Cardiac fibroblast (primary cell): Measurements from ENCODE around the gene FHOD3.

ENCODE experiments used
- DNase-seq, 2 donors: peaks; one replicate each; pipeline versions ENCODE4 v3.0.0 to v3.0.0-alpha.2; 2010; ENCODE audit warnings: low read depth in 2 of 2
- H3K4me3 ChIP-seq, 2 donors: replicated peaks in 1 of 2; 1 replicate in 1 of 2; 2 replicates in 1 of 2; pipeline ENCODE4 v1.5.1; 2011; ENCODE audit warnings: low read depth in 2 of 2, low read length in 2 of 2, mild to moderate bottlenecking in 2 of 2, moderate library complexity in 1 of 2
- CTCF ChIP-seq: IDR thresholded peaks from one replicate; pipeline ENCODE4 v1.5.1; 2011; ENCODE audit warnings: low read depth, mild to moderate bottlenecking, low read length, inconsistent platforms

The FHOD3 gene

DNA sequence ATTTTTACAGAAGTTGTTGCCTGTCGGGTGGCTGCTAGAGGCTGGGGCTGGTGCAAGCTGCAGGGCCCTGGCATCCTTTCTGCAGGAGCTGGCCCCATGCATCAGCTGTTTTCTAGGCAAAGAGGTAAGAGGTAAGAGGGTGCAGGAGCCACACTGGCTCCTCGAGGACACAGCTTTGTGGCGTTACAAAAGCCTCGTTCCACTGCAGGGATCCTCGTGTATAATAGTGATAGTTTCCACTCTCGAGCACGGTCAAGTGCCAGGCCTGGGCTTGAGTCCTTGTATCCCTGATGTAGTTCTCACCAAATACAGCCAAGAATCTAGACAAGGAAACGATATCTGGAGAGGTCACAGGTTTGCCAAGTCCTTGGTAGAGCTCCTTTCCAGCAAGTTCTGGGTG, 33.2 kb upstream of the FHOD3 start:
- no peak for TF ChIP-seq CTCF
- H3K4me3 ChIP-seq = no peak overlapping the region
- no peak for DNase-seq

DNA sequence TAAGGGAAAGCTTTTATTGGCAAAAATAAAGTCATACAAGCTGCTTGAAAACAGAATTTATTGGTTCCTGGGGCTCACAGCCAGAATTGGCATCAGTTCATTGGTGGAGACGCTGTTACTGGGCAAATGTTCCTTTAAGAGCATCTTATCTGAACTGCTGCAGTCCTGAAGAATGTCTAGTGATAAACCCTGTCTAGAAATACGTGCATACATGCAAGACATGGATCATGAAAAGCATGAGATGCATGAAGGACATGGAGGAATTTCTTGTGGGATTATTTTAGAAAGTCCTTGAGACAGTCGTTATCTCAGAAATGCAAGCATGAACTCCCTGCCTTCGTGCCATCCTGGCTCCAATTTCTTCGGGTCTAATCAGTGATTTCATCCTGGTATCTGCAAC, 32.5 kb upstream of the FHOD3 start:
- no peak overlapping the region for H3K4me3 ChIP-seq
- DNase-seq = peak; percentile 8 to 72
- TF ChIP-seq CTCF = no peak

DNA sequence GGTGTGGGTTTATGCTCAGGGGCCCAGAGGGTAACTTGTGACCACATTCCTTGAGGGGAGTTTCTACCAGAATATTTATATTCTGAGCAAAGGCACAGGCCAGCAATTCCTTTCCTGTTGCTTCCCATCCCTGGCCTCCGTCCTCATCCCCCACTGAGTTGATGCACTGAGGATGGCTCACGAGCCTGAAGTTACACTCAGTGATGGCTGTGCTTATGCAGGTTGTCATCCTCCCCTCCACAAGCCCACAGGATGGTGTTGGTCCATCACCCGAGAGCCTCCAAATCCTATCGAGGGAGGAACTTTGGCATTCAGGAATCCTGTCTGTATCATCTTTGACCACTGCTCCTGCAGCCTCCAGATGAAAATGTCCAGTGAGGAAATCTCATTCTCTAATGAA, 28.4 kb upstream of the FHOD3 start:
- TF ChIP-seq CTCF = no peak
- no peak for DNase-seq
- no peak overlapping the region for H3K4me3 ChIP-seq

DNA sequence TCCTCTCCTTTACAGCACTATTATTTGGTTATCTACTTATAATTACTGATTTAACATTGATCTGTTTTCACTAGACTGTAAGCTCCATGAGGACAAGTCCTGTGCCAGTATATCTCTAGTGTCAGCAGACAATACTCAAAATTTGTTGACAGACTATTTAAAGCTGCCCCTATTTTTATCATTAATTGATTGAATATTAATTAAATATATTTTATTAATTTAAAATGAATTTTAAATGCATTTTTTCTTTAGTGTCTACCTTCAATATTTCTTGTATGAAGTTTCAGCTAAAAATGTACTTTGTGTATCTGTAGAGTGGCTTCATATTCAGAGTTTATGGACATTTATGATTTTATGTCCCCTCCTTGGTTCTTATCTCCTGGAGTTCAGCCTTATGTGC, 26.4 kb upstream of the FHOD3 start:
- no peak for TF ChIP-seq CTCF
- no peak for DNase-seq
- no peak overlapping the region for H3K4me3 ChIP-seq

GRCh38 chr18:36273347-36273746, 24.2 kb upstream of the FHOD3 start:
- no peak for TF ChIP-seq CTCF
- H3K4me3 ChIP-seq = no peak overlapping the region
- DNase-seq = no peak

- DNase-seq = no peak
- TF ChIP-seq CTCF = no peak
These were observed 23.3 kb upstream of the FHOD3 start for GRCh38 chr18:36274083-36274715.

GRCh38 chr18:36275561-36275960, 22.0 kb upstream of the FHOD3 start:
- no peak for TF ChIP-seq CTCF
- no peak for DNase-seq
- H3K4me3 ChIP-seq = no peak overlapping the region

More at GRCh38 chr18:36274083-36274715, 23.3 kb upstream of the FHOD3 start:
- no peak overlapping the region for H3K4me3 ChIP-seq
